ENCODE measurements around the gene KRTAP9-6.

DNA sequence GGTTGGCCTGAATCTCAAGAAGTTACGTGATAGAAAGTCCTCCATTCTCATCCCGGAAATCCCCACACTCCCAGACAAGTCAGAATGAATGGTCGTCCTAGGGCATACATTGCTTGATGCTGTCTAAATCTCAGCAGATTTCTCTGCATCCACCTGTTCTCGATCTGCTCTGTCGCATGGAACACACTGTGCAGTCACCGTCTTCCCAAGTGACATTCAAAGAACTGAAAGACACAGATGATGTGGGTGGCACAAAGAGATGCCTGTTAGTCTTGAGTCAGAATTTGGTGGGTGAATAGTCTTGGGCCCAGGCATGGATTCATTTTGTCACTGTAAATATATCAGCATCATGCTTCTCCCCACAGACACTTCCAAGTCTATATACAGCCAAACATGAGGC lies 33.4 kb upstream of the KRTAP9-6 start:
- no peak for TF ChIP-seq EP300 (IDR thresholded peaks at IDR 0.05)
- TF ChIP-seq, protein P1, sequence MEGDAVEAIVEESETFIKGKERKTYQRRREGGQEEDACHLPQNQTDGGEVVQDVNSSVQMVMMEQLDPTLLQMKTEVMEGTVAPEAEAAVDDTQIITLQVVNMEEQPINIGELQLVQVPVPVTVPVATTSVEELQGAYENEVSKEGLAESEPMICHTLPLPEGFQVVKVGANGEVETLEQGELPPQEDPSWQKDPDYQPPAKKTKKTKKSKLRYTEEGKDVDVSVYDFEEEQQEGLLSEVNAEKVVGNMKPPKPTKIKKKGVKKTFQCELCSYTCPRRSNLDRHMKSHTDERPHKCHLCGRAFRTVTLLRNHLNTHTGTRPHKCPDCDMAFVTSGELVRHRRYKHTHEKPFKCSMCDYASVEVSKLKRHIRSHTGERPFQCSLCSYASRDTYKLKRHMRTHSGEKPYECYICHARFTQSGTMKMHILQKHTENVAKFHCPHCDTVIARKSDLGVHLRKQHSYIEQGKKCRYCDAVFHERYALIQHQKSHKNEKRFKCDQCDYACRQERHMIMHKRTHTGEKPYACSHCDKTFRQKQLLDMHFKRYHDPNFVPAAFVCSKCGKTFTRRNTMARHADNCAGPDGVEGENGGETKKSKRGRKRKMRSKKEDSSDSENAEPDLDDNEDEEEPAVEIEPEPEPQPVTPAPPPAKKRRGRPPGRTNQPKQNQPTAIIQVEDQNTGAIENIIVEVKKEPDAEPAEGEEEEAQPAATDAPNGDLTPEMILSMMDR (IDR thresholded peaks at IDR 0.05), result no peak
